Endothelial cell of umbilical vein (primary cell): ENCODE results near the gene KRT79. TPM values are rescaled to one million over a fixed set of nuclear protein-coding genes. Genes with fewer than 3 reads are reported as not detected.
"Not testable (repeated sequence)": the region's sequence is repeated elsewhere in the genome, so short reads cannot be mapped to it uniquely, and the experiment has no call there.

Source experiments
- Bru-seq: library from RNA; stranded (reverse); fragments of 400-500 nt; gene quantifications from one replicate; lab custom pipeline; 2021; lab: Mats Ljungman, UMichigan
- BruChase-seq, 2 experiments: library from RNA; stranded (reverse); fragments of 400-500 nt; gene quantifications; one replicate each; lab custom pipeline; 2021; lab: Mats Ljungman, UMichigan
- BruUV-seq: library from RNA; stranded (reverse); fragments of 400-500 nt; replicated peaks from 2 replicates; lab custom pipeline; 2021; lab: Mats Ljungman, UMichigan
- CTCF ChIA-PET: fragments of 300-600, 350-600 bp; sonication (Branson Sonifier 250); formaldehyde crosslinking; loops from one replicate; lab custom pipeline; 2021; ENCODE audit warnings: antibody characterized with exemption, inconsistent platforms; lab: Charles Lee
- POLR2A ChIA-PET: fragments of 300-600, 350-600 bp; sonication (Branson Sonifier 250); formaldehyde crosslinking; loops from one replicate; lab custom pipeline; 2021; ENCODE audit warnings: antibody characterized with exemption, inconsistent platforms; lab: Charles Lee
- DNase-seq: peaks from one replicate; pipeline ENCODE4 v3.0.0-alpha.2; 2011; ENCODE audit warnings: low read depth, low spot score
- FAIRE-seq: peaks from 2 replicates; lab custom pipeline; 2011; peaks lifted over from hg19 to GRCh38; lab: Jason Lieb, UNC
- H2AFZ ChIP-seq: 2 replicates; pipeline ENCODE4 v1.6.0; 2012; ENCODE audit warnings: low read depth, low read length, control low read depth, inconsistent platforms
- H3K27ac ChIP-seq: 2 replicates; pipeline ENCODE4 v1.5.1; 2011; ENCODE audit warnings: low read depth, mild to moderate bottlenecking, control low read depth, low read length, moderate library complexity; ENCODE audit not compliant: insufficient read depth
- H3K27me3 ChIP-seq, 2 experiments: 2 replicates each; pipeline versions ENCODE4 v1.6.0 to v1.6.1; 2011; ENCODE audit warnings: low read length in 2 of 2, mixed read lengths in 1 of 2; ENCODE audit not compliant: control insufficient read depth in 2 of 2, insufficient read depth in 2 of 2
- H3K36me3 ChIP-seq, 2 experiments: 2 replicates in 1 of 2; 3 replicates in 1 of 2; pipeline ENCODE4 v1.5.1; 2011; ENCODE audit warnings: low read length in 2 of 2, mild to moderate bottlenecking in 1 of 2, moderate library complexity in 1 of 2; ENCODE audit not compliant: control insufficient read depth in 2 of 2, insufficient read depth in 2 of 2; ENCODE audit errors: extremely low read depth in 1 of 2
- H3K4me1 ChIP-seq: 3 replicates; pipeline ENCODE4 v1.5.1; 2011; ENCODE audit warnings: mild to moderate bottlenecking, low read length; ENCODE audit not compliant: control insufficient read depth, insufficient read depth; ENCODE audit errors: extremely low read depth
- H3K4me2 ChIP-seq: 2 replicates; pipeline ENCODE4 v1.6.1; 2011; ENCODE audit warnings: low read length, control low read depth, mixed read lengths; ENCODE audit not compliant: insufficient read depth
- H3K4me3 ChIP-seq, 3 experiments: fragments of 200-600 bp in 1 of 3; sonication (generic), shearing (Covaris generic) in 1 of 3; replicated peaks in 1 of 3; 2 replicates each; pipeline ENCODE4 v1.5.1; 2011 to 2016; ENCODE audit warnings: control low read depth in 3 of 3, low read length in 3 of 3, mild to moderate bottlenecking in 2 of 3, inconsistent platforms in 1 of 3, low read depth in 1 of 3, moderate library complexity in 1 of 3; ENCODE audit not compliant: insufficient read depth in 1 of 3
- H3K79me2 ChIP-seq: 2 replicates; pipeline ENCODE4 v1.6.0; 2012; ENCODE audit warnings: low read length, inconsistent platforms; ENCODE audit not compliant: control insufficient read depth, insufficient read depth
- H3K9ac ChIP-seq: replicated peaks from 2 replicates; pipeline ENCODE3; 2011; ENCODE audit warnings: low read length, control low read depth; ENCODE audit not compliant: insufficient read depth; ENCODE audit errors: extremely low read depth
- H3K9me1 ChIP-seq: replicated peaks from 3 replicates; pipeline ENCODE4 v1.6.0; 2011; ENCODE audit warnings: mild to moderate bottlenecking, low read length; ENCODE audit not compliant: control insufficient read depth, insufficient read depth; ENCODE audit errors: extremely low read depth
- H3K9me3 ChIP-seq: replicated peaks from 2 replicates; pipeline ENCODE4 v1.5.1; 2012; ENCODE audit warnings: low read length, inconsistent platforms; ENCODE audit not compliant: control insufficient read depth, insufficient read depth
- H4K20me1 ChIP-seq: replicated peaks from 2 replicates; pipeline ENCODE3; 2011; ENCODE audit warnings: mild to moderate bottlenecking, low read length; ENCODE audit not compliant: control insufficient read depth, insufficient read depth; ENCODE audit errors: extremely low read depth
- FOS ChIP-seq: IDR thresholded peaks from 2 replicates; pipeline ENCODE4 v1.6.1; 2011; ENCODE audit warnings: mild to moderate bottlenecking, low read length, moderate library complexity, borderline replicate concordance; ENCODE audit not compliant: insufficient read depth
- GATA2 ChIP-seq: IDR thresholded peaks from 2 replicates; pipeline ENCODE4 v1.7.0; 2011; ENCODE audit warnings: low read depth, mild to moderate bottlenecking, moderate library complexity, mixed read lengths, low read length; ENCODE audit not compliant: insufficient read length, insufficient read depth
- JUN ChIP-seq: IDR thresholded peaks from 2 replicates; pipeline ENCODE4 v1.6.1; 2011; ENCODE audit warnings: borderline replicate concordance, low read depth; ENCODE audit not compliant: insufficient read length, insufficient read depth
- MAX ChIP-seq: IDR thresholded peaks from 2 replicates; pipeline ENCODE4 v1.6.1; 2011; ENCODE audit not compliant: insufficient read depth, insufficient read length
- MYC ChIP-seq: IDR thresholded peaks from one replicate; pipeline ENCODE4 v1.6.1; 2011; ENCODE audit warnings: mild to moderate bottlenecking, low read depth, low read length
- POLR2A ChIP-seq: IDR thresholded peaks from 2 replicates; pipeline ENCODE4 v1.6.1; 2012; ENCODE audit warnings: low read depth, mild to moderate bottlenecking, control low read depth, low read length
- POLR2AphosphoS5 ChIP-seq: IDR thresholded peaks from 2 replicates; pipeline ENCODE4 v1.6.1; 2012; ENCODE audit warnings: low read depth, mild to moderate bottlenecking, control low read depth, low read length, moderate library complexity; ENCODE audit not compliant: insufficient read depth
- dilution Hi-C: fragments of 300-500 bp; cut with MboI; formaldehyde crosslinking; loops from one replicate; pipeline ENCODE4 v1.15.0; 2019; ENCODE audit warnings: low sequenced_read_pairs; ENCODE audit not compliant: extremely low pct_ligation_motif_present
- intact Hi-C: fragments of 100-400 bp; cut with micrococcal nuclease; formaldehyde crosslinking; loops from one replicate; pipeline ENCODE4 v1.10.0; 2022
- long read RNA-seq: library from polyadenylated mRNA; stranded (forward); transcript quantifications from one replicate; pipeline ENCODE4 v2.0.0, GENCODE V29; 2021
- polyA minus RNA-seq, 3 experiments: library from RNA; depleted of rRNA, polyadenylated mRNA; stranded (reverse); fragments of >200 nt; gene quantifications; 1 replicate in 1 of 3; 2 replicates in 2 of 3; pipeline ENCODE4 v1.2.3, GENCODE V29; 2011
- polyA plus RNA-seq, 4 experiments: library from polyadenylated mRNA; depleted of rRNA in 3 of 4; stranded (reverse) in 3 of 4; unstranded in 1 of 4; fragments of >200 nt; gene quantifications; 2 replicates each; pipeline versions ENCODE4 v1.2.1 to v1.2.3, GENCODE V29; 2011 to 2012; ENCODE audit warnings: missing spikeins in 1 of 4
- total RNA-seq: library from RNA; stranded (reverse); gene quantifications from 2 replicates; pipeline ENCODE4 v1.2.3, GENCODE V29; 2021

The KRT79 gene
- total RNA-seq (not detected in 2 replicates), polyA plus RNA-seq (not detected in 2 replicates), polyA minus RNA-seq (not detected in 2 replicates), Bru-seq, nascent RNA (percentile 7 among the genes with signal in this experiment), BruChase-seq, experiment 1, labeled RNA remaining after a 6-hour chase (not detected), BruChase-seq, experiment 2, labeled RNA remaining after a 2-hour chase (not detected)
- polyA plus RNA-seq (2011; cell fraction: cytosol; rRNA removed) = not detected in 2 replicates
- not detected in 2 replicates for polyA plus RNA-seq (2011; cell fraction: nucleus; rRNA removed)
- polyA plus RNA-seq (2012) = not detected in 2 replicates
- polyA minus RNA-seq (2011; cell fraction: cytosol; rRNA and poly(A)+ RNA removed) = not detected
- polyA minus RNA-seq (2011; cell fraction: nucleus; rRNA and poly(A)+ RNA removed) = not detected in 2 replicates
- long read RNA-seq = 0 reads

DNA sequence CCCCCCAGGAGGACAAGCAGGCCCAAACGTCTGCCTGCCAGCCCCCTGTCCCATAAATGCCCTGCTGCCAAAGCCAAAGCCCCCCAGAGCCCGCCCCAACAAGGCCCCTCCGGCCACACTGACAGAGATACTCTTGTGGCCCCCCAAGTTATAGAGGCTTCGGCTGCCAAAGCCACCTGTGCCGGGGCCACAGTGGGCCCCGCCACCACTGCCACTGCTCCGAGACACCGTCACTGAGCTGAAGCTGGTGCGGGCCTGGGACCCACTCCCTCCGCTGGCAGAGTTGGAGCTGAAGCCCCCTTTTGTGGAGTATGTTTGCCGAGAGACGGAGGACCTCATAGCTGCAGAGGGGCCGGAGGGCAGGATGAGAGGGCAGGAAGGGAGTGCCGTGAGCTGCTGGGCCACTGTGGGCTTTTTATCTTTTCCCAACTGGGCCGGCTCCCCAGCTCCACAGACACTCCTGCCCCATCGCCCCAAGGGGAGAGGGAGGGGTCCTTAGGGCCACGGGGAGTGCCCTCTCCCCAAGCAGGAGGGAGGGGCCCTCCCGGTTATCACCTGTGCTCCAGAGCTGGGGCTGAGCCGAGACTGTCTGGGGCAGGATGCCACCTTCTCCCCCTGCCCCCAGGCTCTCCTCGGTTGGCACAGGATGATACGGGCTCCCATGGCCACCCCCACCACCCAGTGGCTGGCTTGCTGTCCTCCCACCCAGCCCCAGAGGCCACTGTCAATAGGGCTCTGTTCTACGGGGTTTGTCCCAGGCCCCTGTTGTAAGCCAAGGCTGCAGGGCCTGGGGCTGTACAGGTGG is at the start of gene KRT79:
Gene KRT79, minus strand, starts transcription at position 390 of the 805 bp plus-strand sequence. Its CDS starts 51 bp downstream, at position 339.
- Histone ChIP-seq H3K4me3 (no peak within 1 kb of the TSS), H2AFZ (no peak within 1 kb of the TSS), H3K9ac (no peak within 1 kb of the TSS), H3K79me2 (no peaks in the 10 kb centered on the region), H3K4me2 (no peak within 1 kb of the TSS), H3K4me1 (peaks cover 4% of the 10 kb centered on the region), H3K9me3 (no peaks in the 10 kb centered on the region), H4K20me1 (no peaks in the 10 kb centered on the region), H3K36me3 (no peaks in the 10 kb centered on the region), H3K27me3 (peaks cover 2 to 3% of the 10 kb centered on the region in 2 experiments), H3K9me1 (no peaks in the 10 kb centered on the region), H3K27ac (no peak within 1 kb of the TSS)
- no peak for TF ChIP-seq POLR2AphosphoS5
- no peak for TF ChIP-seq POLR2A
- no peak for TF ChIP-seq JUN
- TF ChIP-seq MYC = no peak
- TF ChIP-seq MAX = no peak
- TF ChIP-seq GATA2 = no peak
- no peak for TF ChIP-seq FOS
- dilution Hi-C loops (no loop called here), intact Hi-C loops (no loop called here)
- POLR2A ChIA-PET = no interaction called here
- no peak for FAIRE-seq
- CTCF ChIA-PET = no interaction called here
- no peak for DNase-seq
- no TSS peak for BruUV-seq

DNA sequence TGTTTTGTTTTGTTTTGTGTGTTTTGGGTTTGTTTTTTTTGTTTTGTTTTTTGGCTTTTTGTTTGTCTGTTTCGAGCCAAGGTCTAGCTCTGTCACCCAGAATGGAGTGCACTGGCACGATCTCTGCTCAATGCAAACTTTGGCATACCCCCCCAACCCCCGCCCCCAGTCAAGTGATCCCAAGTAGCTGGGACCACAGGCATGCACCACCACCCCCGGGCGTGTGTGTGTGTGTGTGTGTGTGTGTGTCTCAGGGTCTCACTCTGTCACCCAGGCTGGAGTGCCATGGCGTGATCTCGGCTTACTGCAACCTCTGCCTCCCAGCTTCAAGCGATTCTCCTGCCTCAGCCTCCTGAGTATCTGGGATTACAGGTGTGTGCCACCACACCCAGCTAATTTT is 46.4 kb upstream of the KRT79 start:
- H3K4me3 ChIP-seq, H3K36me3 ChIP-seq, H3K9me1 ChIP-seq, H4K20me1 ChIP-seq, FAIRE-seq, H3K4me2 ChIP-seq, BruUV-seq, H3K9me3 ChIP-seq, H3K27me3 ChIP-seq, H2AFZ ChIP-seq, H3K9ac ChIP-seq, H3K27ac ChIP-seq, DNase-seq, H3K79me2 ChIP-seq, H3K4me1 ChIP-seq: not testable (repeated sequence)
- intact Hi-C loops (loop anchor here (1.0 kb wide), 3 partner anchors 101 to 728 kb away; no protein-coding TSS in a partner anchor), dilution Hi-C loops (loop anchor here (25.0 kb wide), 1 partner anchor 107 kb away; no protein-coding TSS in a partner anchor)
- CTCF ChIA-PET = interaction anchor here (0.6 to 12.2 kb wide), 42 partner anchors 9 to 857 kb away, joined by 3 to 921 read pairs (median 5); partner anchors contain the start of genes KRT7 and KRT85
- POLR2A ChIA-PET = interaction anchor here (0.6 kb wide), 1 partner anchor 734 kb away, joined by 6 read pairs; no protein-coding TSS in a partner anchor
